Cardiac muscle cell (in vitro differentiated cells and primary cell): ENCODE data around the gene LSM14B. TPM values are rescaled to one million over a fixed set of nuclear protein-coding genes. Genes with fewer than 3 reads are reported as not detected.
"Not testable (repeated sequence)": the region's sequence is repeated elsewhere in the genome, so short reads cannot be mapped to it uniquely, and the experiment has no call there.

Experiments used
- DNase-seq, 2 donors: peaks; one replicate each; pipeline versions ENCODE4 v3.0.0 to v3.0.0-alpha.2; 2010 to 2017; ENCODE audit warnings: low read depth in 1 of 2, low spot score in 1 of 2
- H3K27ac ChIP-seq: fragments of 200-600 bp; sonication (generic); 2 replicates; pipeline ENCODE4 v1.5.1; 2016
- H3K27me3 ChIP-seq: fragments of 200-600 bp; sonication (generic); 2 replicates; pipeline ENCODE4 v1.6.0; 2016; ENCODE audit warnings: control low read depth
- H3K36me3 ChIP-seq: fragments of 200-600 bp; sonication (generic); 2 replicates; pipeline ENCODE4 v1.5.1; 2016; ENCODE audit warnings: control low read depth
- H3K4me1 ChIP-seq: fragments of 200-600 bp; sonication (generic); 2 replicates; pipeline ENCODE4 v1.8.1; 2017; ENCODE audit warnings: low read depth, mild to moderate bottlenecking, mixed run types
- H3K4me3 ChIP-seq: fragments of 200-600 bp; sonication (generic); 2 replicates; pipeline ENCODE4 v1.5.1; 2016; ENCODE audit warnings: mild to moderate bottlenecking
- H3K9me3 ChIP-seq: fragments of 200-600 bp; sonication (generic); 2 replicates; pipeline ENCODE4 v1.5.1; 2017; ENCODE audit warnings: low read depth, mild to moderate bottlenecking, control low read depth
- CTCF ChIP-seq: IDR thresholded peaks from 2 replicates; pipeline ENCODE4 v1.5.1; 2012; ENCODE audit warnings: low read depth, mild to moderate bottlenecking, low read length
- polyA plus RNA-seq: library from polyadenylated mRNA; unstranded; fragments of >200 nt; fragmentation: Nextera tagmentation; extraction: Ambion mirVana; gene quantifications from 2 replicates; pipeline ENCODE4 v1.2.1, GENCODE V29; 2016
- total RNA-seq: library from RNA; depleted of rRNA; stranded (reverse); fragments of >200 nt; gene quantifications from 2 replicates; pipeline ENCODE4 v1.2.3, GENCODE V29; 2016

LSM14B gene
- total and polyA plus RNA-seq, 2 experiments from 2014 or later = 6.5 to 71.8 TPM

DNA sequence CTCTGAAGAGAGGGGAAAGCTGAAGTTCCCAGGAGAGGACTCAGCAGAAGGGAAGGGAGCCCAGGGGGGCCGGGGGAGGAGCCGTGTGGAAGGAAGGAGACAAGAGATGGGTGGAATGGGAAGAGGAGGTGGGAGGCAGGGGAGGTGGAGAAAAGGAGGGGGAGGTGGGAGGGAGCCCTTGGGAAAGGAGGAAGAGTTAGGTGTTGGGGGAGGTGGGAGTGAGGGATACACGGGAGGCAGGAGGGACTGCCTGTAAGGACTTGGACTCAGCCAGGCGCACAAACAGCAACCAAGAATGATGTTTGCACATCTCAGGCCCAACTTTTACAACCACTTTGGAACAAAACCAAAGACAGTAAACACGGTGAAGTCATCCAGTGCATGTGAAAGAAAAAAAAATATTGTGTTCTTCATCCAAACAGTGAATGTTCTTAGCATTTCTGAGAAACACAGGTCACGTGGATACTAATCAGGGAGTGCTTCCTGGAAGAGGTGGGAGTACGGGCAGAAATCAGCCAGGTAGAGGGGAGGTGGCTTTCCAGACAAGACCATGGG is 17.4 kb upstream of the LSM14B start:
- TF ChIP-seq CTCF = no peak
- Histone ChIP-seq H3K4me1 (no peaks in the 10 kb centered on the region), H3K27me3 (no peaks in the 10 kb centered on the region), H3K27ac (no peak overlapping the region), H3K4me3 (no peak overlapping the region), H3K9me3 (no peaks in the 10 kb centered on the region), H3K36me3 (no peaks in the 10 kb centered on the region)
- peak in 1 of 2 donors; percentile 3 for DNase-seq

DNA sequence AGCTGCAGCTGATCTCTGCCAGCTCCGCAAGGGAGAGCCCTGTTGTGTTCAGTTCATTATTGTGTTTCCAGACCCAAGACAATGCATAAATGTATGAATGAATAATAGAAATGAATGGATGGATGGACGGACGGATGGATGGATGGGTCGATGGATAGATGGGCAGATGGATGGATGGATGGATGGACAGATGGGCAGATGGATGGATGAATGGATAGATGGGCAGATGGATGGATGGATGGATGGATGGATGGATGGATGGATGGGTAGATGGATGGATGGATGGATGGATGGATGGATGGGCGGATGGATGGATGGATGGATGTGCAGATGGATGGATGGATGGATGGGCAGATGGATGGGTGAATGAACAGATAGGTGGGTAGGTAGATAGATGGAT is 16.7 kb upstream of the LSM14B start:
- Histone ChIP-seq H3K4me3 (no peak overlapping the region), H3K4me1 (no peaks in the 10 kb centered on the region), H3K9me3 (no peaks in the 10 kb centered on the region), H3K27ac (no peak overlapping the region), H3K36me3 (no peaks in the 10 kb centered on the region), H3K27me3 (no peaks in the 10 kb centered on the region)
- no peak for DNase-seq
- TF ChIP-seq CTCF = no peak

DNA sequence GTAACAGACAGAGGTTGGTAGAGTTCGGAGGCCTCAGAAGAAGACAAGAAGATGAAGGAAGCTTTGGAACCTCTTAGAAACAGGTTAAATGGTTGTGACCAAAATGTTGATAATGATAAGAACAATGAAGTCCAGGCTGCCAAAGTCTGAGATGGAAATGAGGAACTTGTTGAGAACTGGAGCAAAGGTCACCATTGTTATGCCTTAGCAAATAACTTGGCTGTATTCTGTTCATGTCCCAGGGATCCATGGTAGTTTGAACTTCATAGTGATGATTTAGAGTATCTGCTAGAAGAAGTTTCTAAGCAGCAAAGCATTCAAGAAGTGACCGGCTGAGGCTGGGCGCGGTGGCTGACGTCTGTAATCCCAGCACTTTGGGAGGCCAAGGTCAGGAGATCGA is 11.1 kb upstream of the LSM14B start:
- DNase-seq = no peak
- Histone ChIP-seq H3K4me1 (no peaks in the 10 kb centered on the region), H3K27ac (no peak overlapping the region), H3K27me3 (no peaks in the 10 kb centered on the region), H3K4me3 (no peak overlapping the region), H3K36me3 (no peaks in the 10 kb centered on the region), H3K9me3 (no peaks in the 10 kb centered on the region)
- TF ChIP-seq CTCF = no peak

GRCh38 chr20:62112368-62112767 is 9.9 kb upstream of the LSM14B start:
- TF ChIP-seq CTCF = no peak
- Histone ChIP-seq H3K36me3 (no peaks in the 10 kb centered on the region), H3K27ac (no peak overlapping the region), H3K4me3 (no peak overlapping the region), H3K27me3 (no peaks in the 10 kb centered on the region), H3K9me3 (no peaks in the 10 kb centered on the region), H3K4me1 (peaks cover 5% of the 10 kb centered on the region)
- DNase-seq = no peak

DNA sequence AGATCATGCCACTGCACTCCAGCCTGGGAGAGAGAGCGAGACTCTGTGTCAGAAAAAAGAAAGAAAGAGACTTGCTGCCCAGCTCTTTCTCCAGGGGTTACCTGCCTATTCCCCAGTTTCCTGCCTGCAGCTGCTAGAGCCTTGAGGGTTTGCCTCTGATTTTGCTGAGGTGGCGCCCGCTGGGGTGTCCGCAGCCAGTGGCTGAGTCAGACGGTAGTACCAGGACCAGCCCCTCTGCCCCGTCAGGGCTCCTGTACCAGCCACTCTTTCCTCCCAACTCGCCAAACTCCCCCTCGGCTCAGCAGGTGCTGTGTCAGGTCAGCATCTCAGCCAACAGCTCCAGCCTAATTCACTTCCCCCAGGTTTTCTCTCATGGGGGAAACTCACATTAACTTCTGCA is 7.4 kb upstream of the LSM14B start:
- H3K4me1 ChIP-seq = peaks cover 13% of the 10 kb centered on the region
- H3K27ac ChIP-seq = no peak overlapping the region
- no peaks in the 10 kb centered on the region for H3K9me3 ChIP-seq
- no peak for DNase-seq
- no peaks in the 10 kb centered on the region for H3K27me3 ChIP-seq
- H3K36me3 ChIP-seq = no peaks in the 10 kb centered on the region
- no peak for TF ChIP-seq CTCF
- no peak overlapping the region for H3K4me3 ChIP-seq

- not testable (repeated sequence) for DNase-seq, H3K27ac ChIP-seq, H3K9me3 ChIP-seq, H3K4me3 ChIP-seq, H3K36me3 ChIP-seq, H3K27me3 ChIP-seq
- H3K4me1 ChIP-seq = peaks cover 20% of the 10 kb centered on the region
Measured at GRCh38 chr20:62115800-62116407, 6.4 kb upstream of the LSM14B start.
